Measurements from ENCODE around the gene SLC31A1. TPM values are rescaled to one million over a fixed set of nuclear protein-coding genes. Genes with fewer than 3 reads are reported as not detected.

SLC31A1 gene
- total RNA-seq, 3 donors from 2014 or later (not counting 1 experiment from before 2014, with no cell fraction given) = 7.9 to 27.8 (median 11.8) TPM

DNA sequence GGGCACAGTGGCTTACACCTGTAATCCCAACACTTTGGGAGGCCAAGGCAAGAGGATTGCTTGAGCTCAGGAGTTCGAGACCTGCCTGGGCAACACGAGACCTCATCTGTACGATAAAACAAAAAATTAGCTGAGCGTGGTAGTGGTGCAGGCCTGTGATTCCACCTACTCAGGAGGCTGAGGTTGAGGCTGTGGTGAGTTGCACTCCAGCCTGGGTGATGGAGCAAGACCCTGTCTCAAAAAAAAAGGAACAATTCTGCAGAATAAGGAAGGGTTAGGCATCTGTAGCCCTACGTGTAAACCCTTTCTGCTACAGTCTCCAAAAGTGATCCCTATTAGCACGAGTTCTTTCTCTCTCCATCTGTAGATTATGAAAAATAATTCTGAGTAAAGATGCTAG is 34.1 kb downstream of the SLC31A1 start:
- Mint-ChIP-seq H3K4me1 (no peaks in the 10 kb centered on the region), H3K27me3 (ENCODE audit: low read depth in 2 of 2) (no peaks in the 10 kb centered on the region), H3K9me3 (no peaks in the 10 kb centered on the region), H3K36me3 (peaks cover 5% of the 10 kb centered on the region), H3K4me3 (no peak overlapping the region), H3K27ac (no peak overlapping the region)
- ATAC-seq = no peak
- H3K9me3 ChIP-seq (ENCODE audit: control insufficient read depth, insufficient read depth, low read length) = no peaks in the 10 kb centered on the region
- H3K36me3 ChIP-seq (ENCODE audit: control insufficient read depth, insufficient read depth, low read length) = peaks cover 15% of the 10 kb centered on the region
- H3K4me3 ChIP-seq (ENCODE audit: low read length) = no peak overlapping the region
- no peaks in the 10 kb centered on the region for H3K4me1 ChIP-seq (ENCODE audit: control insufficient read depth, insufficient read depth, low read length)
- H3K27me3 ChIP-seq (ENCODE audit: control insufficient read depth, insufficient read depth, low read length) = no peaks in the 10 kb centered on the region
- no peak overlapping the region for H3K27ac ChIP-seq (ENCODE audit: low read length)
- DNase-seq = no peak
- WGBS (ENCODE audit: insufficient coverage) = 85% methylated on average over 6 of the region's 6 CpGs
- TF ChIP-seq, protein P1, sequence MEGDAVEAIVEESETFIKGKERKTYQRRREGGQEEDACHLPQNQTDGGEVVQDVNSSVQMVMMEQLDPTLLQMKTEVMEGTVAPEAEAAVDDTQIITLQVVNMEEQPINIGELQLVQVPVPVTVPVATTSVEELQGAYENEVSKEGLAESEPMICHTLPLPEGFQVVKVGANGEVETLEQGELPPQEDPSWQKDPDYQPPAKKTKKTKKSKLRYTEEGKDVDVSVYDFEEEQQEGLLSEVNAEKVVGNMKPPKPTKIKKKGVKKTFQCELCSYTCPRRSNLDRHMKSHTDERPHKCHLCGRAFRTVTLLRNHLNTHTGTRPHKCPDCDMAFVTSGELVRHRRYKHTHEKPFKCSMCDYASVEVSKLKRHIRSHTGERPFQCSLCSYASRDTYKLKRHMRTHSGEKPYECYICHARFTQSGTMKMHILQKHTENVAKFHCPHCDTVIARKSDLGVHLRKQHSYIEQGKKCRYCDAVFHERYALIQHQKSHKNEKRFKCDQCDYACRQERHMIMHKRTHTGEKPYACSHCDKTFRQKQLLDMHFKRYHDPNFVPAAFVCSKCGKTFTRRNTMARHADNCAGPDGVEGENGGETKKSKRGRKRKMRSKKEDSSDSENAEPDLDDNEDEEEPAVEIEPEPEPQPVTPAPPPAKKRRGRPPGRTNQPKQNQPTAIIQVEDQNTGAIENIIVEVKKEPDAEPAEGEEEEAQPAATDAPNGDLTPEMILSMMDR (IDR thresholded peaks at IDR 0.05) = no peak
- intact Hi-C loops (cut with micrococcal nuclease) = no loop called here

DNA sequence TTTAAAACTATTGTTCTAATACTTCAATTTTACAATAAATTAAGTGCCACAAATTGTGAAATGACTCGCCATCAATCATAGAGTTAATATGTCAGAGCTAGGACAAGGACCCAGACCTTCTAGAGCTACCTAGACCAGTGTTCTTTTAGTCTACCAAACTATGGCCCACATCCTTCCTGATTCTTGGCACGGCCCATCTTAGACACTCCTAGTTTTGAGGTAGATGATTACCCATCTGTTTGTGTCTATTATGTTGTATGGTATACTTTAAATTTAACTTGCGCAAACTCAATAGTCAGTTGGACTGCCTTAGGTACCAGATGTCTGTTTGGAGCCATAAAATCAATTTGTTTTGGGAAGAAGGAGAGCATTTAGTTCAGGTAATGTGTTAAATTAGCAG is 36.5 kb downstream of the SLC31A1 start:
- H3K9me3 ChIP-seq (ENCODE audit: control insufficient read depth, insufficient read depth, low read length) = no peaks in the 10 kb centered on the region
- 82% methylated on average over 3 of the region's 3 CpGs for WGBS (ENCODE audit: insufficient coverage)
- peaks cover 15% of the 10 kb centered on the region for H3K36me3 ChIP-seq (ENCODE audit: control insufficient read depth, insufficient read depth, low read length)
- Mint-ChIP-seq H3K36me3 (peaks cover 5% of the 10 kb centered on the region), H3K4me1 (no peaks in the 10 kb centered on the region), H3K4me3 (no peak overlapping the region), H3K27ac (no peak overlapping the region), H3K9me3 (no peaks in the 10 kb centered on the region), H3K27me3 (ENCODE audit: low read depth in 2 of 2) (no peaks in the 10 kb centered on the region)
- TF ChIP-seq, protein P1 (IDR thresholded peaks at IDR 0.05) = no peak
- H3K27me3 ChIP-seq (ENCODE audit: control insufficient read depth, insufficient read depth, low read length) = no peaks in the 10 kb centered on the region
- H3K4me3 ChIP-seq (ENCODE audit: low read length) = no peak overlapping the region
- no peak overlapping the region for H3K27ac ChIP-seq (ENCODE audit: low read length)
- intact Hi-C loops (cut with micrococcal nuclease) = no loop called here
- ATAC-seq = no peak
- DNase-seq = no peak
- H3K4me1 ChIP-seq (ENCODE audit: control insufficient read depth, insufficient read depth, low read length) = no peaks in the 10 kb centered on the region

DNA sequence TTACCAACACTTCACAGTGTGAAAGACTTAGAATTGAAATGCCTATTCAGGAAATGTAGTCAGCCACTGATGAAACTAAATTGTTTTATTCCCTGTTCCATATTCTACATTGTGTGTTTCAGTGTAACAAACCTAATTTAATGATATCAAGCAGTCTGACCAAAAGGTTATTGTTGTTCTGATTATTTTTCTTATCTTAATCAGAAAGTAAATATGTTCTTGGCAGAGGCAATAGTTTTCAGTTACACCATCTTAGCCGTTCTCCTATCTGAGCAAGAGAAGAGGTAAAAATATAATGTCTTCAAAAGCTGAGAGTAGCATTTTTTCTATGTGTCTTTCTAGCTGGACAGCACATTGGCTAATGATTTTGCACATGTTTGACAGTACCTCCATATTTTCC is 36.9 kb downstream of the SLC31A1 start:
- 83% methylated on average over 1 of the region's 1 CpG for WGBS (ENCODE audit: insufficient coverage)
- Mint-ChIP-seq H3K4me1 (no peaks in the 10 kb centered on the region), H3K36me3 (peaks cover 5% of the 10 kb centered on the region), H3K4me3 (no peak overlapping the region), H3K9me3 (no peaks in the 10 kb centered on the region), H3K27me3 (ENCODE audit: low read depth in 2 of 2) (no peaks in the 10 kb centered on the region), H3K27ac (no peak overlapping the region)
- Histone ChIP-seq H3K27me3 (ENCODE audit: control insufficient read depth, insufficient read depth, low read length) (no peaks in the 10 kb centered on the region), H3K4me1 (ENCODE audit: control insufficient read depth, insufficient read depth, low read length) (no peaks in the 10 kb centered on the region), H3K9me3 (ENCODE audit: control insufficient read depth, insufficient read depth, low read length) (no peaks in the 10 kb centered on the region), H3K4me3 (ENCODE audit: low read length) (no peak overlapping the region), H3K36me3 (ENCODE audit: control insufficient read depth, insufficient read depth, low read length) (peaks cover 15% of the 10 kb centered on the region), H3K27ac (ENCODE audit: low read length) (no peak overlapping the region)
- intact Hi-C loops (cut with micrococcal nuclease) = no loop called here
- TF ChIP-seq, protein P1 (IDR thresholded peaks at IDR 0.05) = no peak
- no peak for DNase-seq
- ATAC-seq = no peak

DNA sequence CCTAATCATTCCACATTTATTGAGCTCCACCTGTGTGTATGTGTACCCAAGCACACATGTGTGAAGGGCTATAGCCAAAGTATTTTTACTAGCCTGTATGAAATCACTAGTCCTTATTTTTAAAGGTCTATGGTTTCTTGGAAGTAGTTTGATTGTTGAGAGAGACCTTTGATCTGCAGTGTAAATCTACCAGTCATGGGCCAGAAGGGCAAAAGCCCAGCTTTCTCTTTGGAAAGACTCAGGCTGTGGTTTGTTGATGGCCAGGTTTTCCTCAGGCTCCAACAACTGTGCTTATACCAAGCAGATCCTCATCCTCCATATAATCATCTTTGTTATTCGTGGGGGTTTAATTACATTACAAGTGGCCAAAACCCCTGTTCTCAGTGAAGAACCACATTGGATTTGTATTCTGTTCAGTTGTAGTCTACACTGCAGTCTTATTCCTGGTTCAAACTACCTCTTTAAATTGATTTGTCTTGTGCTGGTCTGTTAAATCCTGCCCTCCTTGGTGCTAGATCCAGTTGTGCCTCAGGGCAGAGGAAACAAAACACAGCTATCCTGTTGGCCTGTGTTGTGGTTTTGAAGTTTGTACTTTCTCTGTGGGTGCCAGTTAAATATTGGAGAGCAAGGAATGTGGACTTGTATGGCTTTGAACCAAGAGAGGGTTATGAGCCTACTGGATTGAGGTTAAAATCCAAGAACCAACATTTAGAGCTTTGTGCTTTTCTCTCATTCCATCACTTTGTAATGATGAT is 40.8 kb downstream of the SLC31A1 start:
- Histone ChIP-seq H3K27me3 (ENCODE audit: control insufficient read depth, insufficient read depth, low read length) (no peaks in the 10 kb centered on the region), H3K9me3 (ENCODE audit: control insufficient read depth, insufficient read depth, low read length) (no peaks in the 10 kb centered on the region), H3K27ac (ENCODE audit: low read length) (no peak overlapping the region), H3K36me3 (ENCODE audit: control insufficient read depth, insufficient read depth, low read length) (peaks cover 19% of the 10 kb centered on the region), H3K4me3 (ENCODE audit: low read length) (no peak overlapping the region), H3K4me1 (ENCODE audit: control insufficient read depth, insufficient read depth, low read length) (no peaks in the 10 kb centered on the region)
- H3K4me3 Mint-ChIP-seq = no peak overlapping the region
- H3K9me3 Mint-ChIP-seq = no peaks in the 10 kb centered on the region
- H3K4me1 Mint-ChIP-seq = no peaks in the 10 kb centered on the region
- 88% methylated on average over 1 of the region's 1 CpG for WGBS (ENCODE audit: insufficient coverage)
- H3K27me3 Mint-ChIP-seq (ENCODE audit: low read depth in 2 of 2) = no peaks in the 10 kb centered on the region
- TF ChIP-seq, protein P1 (IDR thresholded peaks at IDR 0.05) = no peak
- H3K36me3 Mint-ChIP-seq = peaks cover 5% of the 10 kb centered on the region
- H3K27ac Mint-ChIP-seq = no peak overlapping the region
- intact Hi-C loops (cut with micrococcal nuclease) = no loop called here
- DNase-seq = no peak
- no peak for ATAC-seq
